RWPE2 (cell line): Measurements from ENCODE around the gene COPS3.

ENCODE experiments used
- ATAC-seq: fragments of 200-7000 bp; cut with Tn5 transposase; 3 replicates; pipeline ENCODE4 v1.9.1; 2021; ENCODE audit warnings: low read depth
- DNase-seq: peaks from one replicate; pipeline ENCODE4 v3.0.0-alpha.2; 2020; ENCODE audit warnings: low spot score
- H3K27ac ChIP-seq: fragments of 450-650 bp; 2 replicates; pipeline ENCODE4 v1.5.1; 2017; ENCODE audit warnings: mild to moderate bottlenecking; ENCODE audit not compliant: poor library complexity, severe bottlenecking
- H3K27me3 ChIP-seq: fragments of 250-450 bp; sonication (Bioruptor Pico); 2 replicates; pipeline ENCODE4 v1.5.1; 2021; ENCODE audit warnings: mild to moderate bottlenecking, moderate library complexity; ENCODE audit not compliant: insufficient read depth, poor library complexity, severe bottlenecking
- H3K36me3 ChIP-seq: fragments of 250-450 bp; sonication (Bioruptor Pico); 2 replicates; pipeline ENCODE4 v1.5.1; 2020; ENCODE audit warnings: low read depth, mild to moderate bottlenecking, moderate library complexity
- H3K4me1 ChIP-seq: fragments of 250-450 bp; sonication (Bioruptor Pico); 2 replicates; pipeline ENCODE4 v1.5.1; 2021; ENCODE audit warnings: mild to moderate bottlenecking, moderate library complexity; ENCODE audit not compliant: insufficient read depth, poor library complexity, severe bottlenecking
- H3K4me3 ChIP-seq: fragments of 250-450 bp; sonication (Bioruptor Pico); 2 replicates; pipeline ENCODE4 v1.5.1; 2021; ENCODE audit warnings: mild to moderate bottlenecking, moderate library complexity; ENCODE audit not compliant: severe bottlenecking
- H3K9me3 ChIP-seq: fragments of 250-450 bp; sonication (Bioruptor Pico); 2 replicates; pipeline ENCODE4 v1.5.1; 2021; ENCODE audit warnings: mild to moderate bottlenecking, moderate library complexity; ENCODE audit not compliant: severe bottlenecking
- TF ChIP-seq, protein P1 (sequence below): fragments of 450-650 bp; IDR thresholded peaks from one replicate; pipeline ENCODE4 v1.5.1; 2017; ENCODE audit warnings: mild to moderate bottlenecking, moderate library complexity; ENCODE audit not compliant: poor library complexity, severe bottlenecking

Gene COPS3

DNA sequence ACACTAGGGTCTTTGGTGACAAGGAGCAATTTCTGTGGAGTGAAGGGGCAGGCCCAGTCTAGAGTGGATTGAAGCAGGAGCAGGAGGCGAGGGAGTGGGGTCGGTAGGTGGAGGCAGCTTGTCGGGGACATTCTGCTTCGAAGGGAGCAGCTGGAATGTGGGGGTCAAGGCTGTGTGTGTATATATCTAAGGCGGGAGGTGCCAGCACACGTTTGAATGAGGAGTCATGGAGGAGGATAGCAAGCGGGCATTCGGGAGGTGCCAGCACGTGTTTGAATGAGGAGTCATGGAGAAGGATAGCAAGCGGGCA lies 39.8 kb upstream of the COPS3 start:
- TF ChIP-seq, protein P1, sequence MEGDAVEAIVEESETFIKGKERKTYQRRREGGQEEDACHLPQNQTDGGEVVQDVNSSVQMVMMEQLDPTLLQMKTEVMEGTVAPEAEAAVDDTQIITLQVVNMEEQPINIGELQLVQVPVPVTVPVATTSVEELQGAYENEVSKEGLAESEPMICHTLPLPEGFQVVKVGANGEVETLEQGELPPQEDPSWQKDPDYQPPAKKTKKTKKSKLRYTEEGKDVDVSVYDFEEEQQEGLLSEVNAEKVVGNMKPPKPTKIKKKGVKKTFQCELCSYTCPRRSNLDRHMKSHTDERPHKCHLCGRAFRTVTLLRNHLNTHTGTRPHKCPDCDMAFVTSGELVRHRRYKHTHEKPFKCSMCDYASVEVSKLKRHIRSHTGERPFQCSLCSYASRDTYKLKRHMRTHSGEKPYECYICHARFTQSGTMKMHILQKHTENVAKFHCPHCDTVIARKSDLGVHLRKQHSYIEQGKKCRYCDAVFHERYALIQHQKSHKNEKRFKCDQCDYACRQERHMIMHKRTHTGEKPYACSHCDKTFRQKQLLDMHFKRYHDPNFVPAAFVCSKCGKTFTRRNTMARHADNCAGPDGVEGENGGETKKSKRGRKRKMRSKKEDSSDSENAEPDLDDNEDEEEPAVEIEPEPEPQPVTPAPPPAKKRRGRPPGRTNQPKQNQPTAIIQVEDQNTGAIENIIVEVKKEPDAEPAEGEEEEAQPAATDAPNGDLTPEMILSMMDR, result no peak
- H3K27ac ChIP-seq, result no peak overlapping the region
- H3K36me3 ChIP-seq, result no peaks in the 10 kb centered on the region
- no peaks in the 10 kb centered on the region for H3K9me3 ChIP-seq
- H3K27me3 ChIP-seq, result no peaks in the 10 kb centered on the region
- H3K4me3 ChIP-seq, result no peak overlapping the region
- ATAC-seq (no peak), DNase-seq (no peak)
- no peaks in the 10 kb centered on the region for H3K4me1 ChIP-seq

DNA sequence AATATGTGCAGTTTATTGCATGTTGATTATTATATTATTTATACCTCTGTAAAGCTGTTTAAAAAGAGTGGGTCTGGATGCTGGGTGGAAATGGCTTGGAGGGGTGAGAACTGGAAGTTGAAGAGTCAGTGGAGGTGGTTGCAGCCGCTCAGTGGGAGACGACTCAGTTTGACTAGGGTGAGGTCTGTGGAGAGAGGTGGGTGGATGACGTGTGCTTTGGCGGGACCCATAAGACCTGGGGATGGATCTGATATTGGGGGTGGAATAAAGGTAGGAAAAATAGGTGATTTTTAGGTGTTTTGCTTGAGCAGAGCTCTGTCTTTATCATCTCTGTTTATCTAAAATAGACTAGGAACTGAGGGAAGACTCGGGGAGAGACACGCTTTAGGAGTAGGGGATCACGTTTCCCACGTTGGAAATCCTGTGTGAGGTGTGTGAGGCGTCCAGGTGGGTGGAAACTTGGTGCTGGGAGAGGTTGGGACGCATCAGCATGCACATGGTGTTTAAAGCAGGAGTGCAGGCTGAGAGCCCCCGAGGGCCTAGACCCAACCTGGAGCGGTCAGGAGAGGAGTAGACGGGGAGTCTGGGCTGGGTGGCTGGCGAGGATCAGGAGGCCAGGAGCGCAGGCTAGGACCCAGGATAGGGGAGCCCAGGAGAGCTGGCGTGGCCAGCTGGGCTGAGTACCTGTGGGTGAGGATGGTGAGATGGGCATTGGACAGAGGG lies 39.3 kb upstream of the COPS3 start:
- Histone ChIP-seq H3K27me3 (no peaks in the 10 kb centered on the region), H3K4me1 (no peaks in the 10 kb centered on the region), H3K27ac (no peak overlapping the region), H3K36me3 (no peaks in the 10 kb centered on the region), H3K4me3 (no peak overlapping the region), H3K9me3 (no peaks in the 10 kb centered on the region)
- DNase-seq (no peak), ATAC-seq (no peak)
- TF ChIP-seq, protein P1, result no peak

DNA sequence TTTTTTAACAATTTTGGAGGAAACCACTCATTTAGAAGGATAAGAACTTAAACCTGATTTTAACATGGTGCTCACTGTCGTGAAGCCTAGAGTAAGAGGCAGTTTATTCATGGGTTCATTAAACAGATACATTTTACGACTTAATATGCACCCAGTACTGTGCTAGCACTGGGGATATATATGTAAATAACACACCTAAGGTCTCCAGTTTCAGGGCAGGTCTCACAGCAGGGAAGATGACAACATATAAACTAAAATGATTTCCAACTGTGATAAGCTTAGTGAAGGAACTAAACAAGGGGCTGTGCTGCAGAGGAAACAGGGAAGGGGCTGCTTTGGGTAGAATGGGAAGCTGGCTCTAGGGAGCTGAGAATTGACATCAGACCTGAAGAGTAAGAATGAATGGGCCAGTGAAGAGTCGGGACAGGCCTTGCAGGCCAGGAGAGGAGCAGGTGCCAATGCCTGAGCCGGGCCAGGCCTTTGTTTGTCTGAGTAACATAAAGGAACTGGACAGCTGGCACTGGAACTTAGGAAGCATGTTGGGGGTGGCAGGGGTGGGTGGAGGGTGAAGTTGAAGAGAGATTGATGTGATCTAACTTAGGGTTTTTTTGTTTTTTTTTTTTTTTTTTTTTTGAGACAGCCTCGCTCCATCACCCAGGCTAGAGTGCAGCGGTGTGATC lies 34.2 kb upstream of the COPS3 start:
- DNase-seq, result no peak
- TF ChIP-seq, protein P1, result no peak
- ATAC-seq, result no peak

DNA sequence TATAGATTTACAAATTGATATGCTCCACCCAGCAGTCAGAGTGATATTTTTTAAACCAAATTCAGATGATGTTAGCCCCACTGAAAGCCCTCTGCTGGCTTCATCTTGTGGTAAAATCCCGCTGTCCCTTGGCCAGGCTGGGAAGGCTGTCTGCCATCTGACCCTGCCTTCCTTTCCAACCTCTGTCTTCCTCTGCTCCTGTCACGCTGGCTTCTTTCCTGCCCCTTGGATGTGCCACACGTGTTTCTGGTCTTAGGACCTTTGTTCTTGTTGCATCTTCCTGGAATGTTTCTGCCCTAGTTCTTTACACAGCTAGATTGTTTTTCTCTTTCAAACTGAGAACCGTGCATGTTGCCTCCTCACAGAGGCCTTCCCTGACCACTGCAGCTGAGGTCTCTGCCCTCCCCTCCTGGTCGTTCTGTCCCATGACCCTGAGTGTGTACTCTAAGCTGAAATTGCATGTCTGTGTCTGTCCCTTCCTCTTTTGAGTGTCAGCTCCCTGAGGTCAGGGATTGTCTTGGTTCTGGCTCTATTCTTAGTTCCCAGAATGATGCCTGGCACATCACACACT lies 33.5 kb upstream of the COPS3 start:
- DNase-seq, result no peak
- no peaks in the 10 kb centered on the region for H3K9me3 ChIP-seq
- no peaks in the 10 kb centered on the region for H3K27me3 ChIP-seq
- no peak overlapping the region for H3K4me3 ChIP-seq
- H3K36me3 ChIP-seq, result no peaks in the 10 kb centered on the region
- no peak for ATAC-seq
- H3K4me1 ChIP-seq, result no peaks in the 10 kb centered on the region
- no peak overlapping the region for H3K27ac ChIP-seq
- TF ChIP-seq, protein P1, result no peak

More for the DNA sequence above, 34.2 kb upstream of the COPS3 start:
- H3K4me3 ChIP-seq, result no peak overlapping the region
- H3K27me3 ChIP-seq, result no peaks in the 10 kb centered on the region
- no peaks in the 10 kb centered on the region for H3K9me3 ChIP-seq
- H3K27ac ChIP-seq, result no peak overlapping the region
- H3K4me1 ChIP-seq, result no peaks in the 10 kb centered on the region
- no peaks in the 10 kb centered on the region for H3K36me3 ChIP-seq
